Psoas muscle (tissue), 8 donors: ENCODE results near the gene ENTR1. TPM values are rescaled to one million over a fixed set of nuclear protein-coding genes. Genes with fewer than 3 reads are reported as not detected.

ENCODE experiments used
- ATAC-seq, 4 donors: fragments of 200-7000 bp; cut with Tn5 transposase; one replicate each; pipeline ENCODE4 v1.9.1; 2020; ENCODE audit warnings: moderate library complexity in 3 of 4, mild to moderate bottlenecking in 2 of 4
- DNase-seq, 2 donors: peaks; one replicate each; pipeline ENCODE4 v3.0.0-alpha.2; 2020
- H3K27ac ChIP-seq: fragments of 200-600 bp; one replicate; pipeline ENCODE4 v1.8.0; 2022
- H3K27me3 ChIP-seq, 3 donors: fragments of 200-600 bp in 1 of 3; one replicate each; pipeline versions ENCODE4 v1.6.1 to v1.8.0; 2013 to 2022; ENCODE audit warnings: low read length in 2 of 3, mild to moderate bottlenecking in 2 of 3, moderate library complexity in 1 of 3; ENCODE audit not compliant: insufficient read depth in 3 of 3
- H3K36me3 ChIP-seq, 2 donors: fragments of 200-600 bp in 1 of 2; one replicate each; pipeline versions ENCODE4 v1.6.1 to v1.8.0; 2013 to 2022; ENCODE audit warnings: low read depth in 1 of 2, mild to moderate bottlenecking in 1 of 2, moderate library complexity in 1 of 2; ENCODE audit not compliant: insufficient read depth in 1 of 2
- H3K4me1 ChIP-seq: fragments of 200-600 bp; one replicate; pipeline ENCODE4 v1.8.0; 2022
- H3K4me3 ChIP-seq: fragments of 200-600 bp; one replicate; pipeline ENCODE4 v1.8.0; 2022; ENCODE audit warnings: mild to moderate bottlenecking
- H3K9me3 ChIP-seq: fragments of 200-600 bp; one replicate; pipeline ENCODE4 v1.8.0; 2022
- CTCF ChIP-seq: fragments of 200-600 bp; IDR thresholded peaks from one replicate; pipeline ENCODE4 v1.8.0; 2022; ENCODE audit warnings: antibody characterized with exemption
- WGBS, 3 donors: extraction: QIAGEN DNeasy Blood & Tissue Kit; methylation state at CpG; one replicate each; pipeline versions ENCODE4 v1.1.6 to v1.1.7; 2013; 5-methylcytosine and 5-hydroxymethylcytosine counted together
- intact Hi-C, 2 donors: fragments of 100-400 bp; cut with DNase I; formaldehyde crosslinking; loops; one replicate each; pipeline versions ENCODE4 v1.11.0 to v1.14.2; 2022
- polyA plus RNA-seq, 3 donors: library from polyadenylated mRNA; stranded (reverse); fragments of 200-250 nt; gene quantifications; one replicate each; pipeline ENCODE4 v1.2.3, GENCODE V29; 2013
- total RNA-seq, 4 donors: library from RNA; stranded (reverse); fragmentation: NEBNext Ultra II Directional in 2 of 4; extraction: Animal tissue kit (Norgen Biotek cat#: 25700) in 2 of 4; gene quantifications; one replicate each; pipeline versions ENCODE4 v1.2.1 to v1.2.4, GENCODE V29; 2021 to 2023
- donor health status: healthy with polysubstance abuse.
- donor health status: DM: no; HTN: no; CAD: no; lungs with moderate emphysema.
- donor health status: Bipolar disorder and iron deficiency.
- donor health status: healthy.
- donor health status: DM: yes; HTN: yes; CAD: no.
- donor health status: DM: no; HTN: no; CAD: no.
- donor health status: DM: no; HTN: no; CAD: no.
- donor health status: DM: yes; HTN: yes; CAD: no.

ENTR1 gene
- total and polyA plus RNA-seq, 7 donors = 16.0 to 53.0 (median 34.2) TPM

- Histone ChIP-seq H3K27me3 (no peaks in the 10 kb centered on the region), H3K9me3 (no peaks in the 10 kb centered on the region), H3K4me3 (no peak overlapping the region), H3K36me3 (peaks cover 7 to 78% of the 10 kb centered on the region in 2 donors), H3K4me1 (peaks cover 9% of the 10 kb centered on the region), H3K27ac (no peak overlapping the region)
- TF ChIP-seq CTCF = no peak
- ATAC-seq (no peak), DNase-seq (no peak)
- 92 to 93% (median 93%) methylated on average over 14 to 15 of the region's 15 CpGs for WGBS, 3 donors
- intact Hi-C loops = loop anchor here in 1 of 2 donors (5.0 kb wide), 1 partner anchor 34 kb away; no protein-coding TSS in a partner anchor
Measured at GRCh38 chr9:136443087-136443486, 32.7 kb upstream of the ENTR1 start.

GRCh38 chr9:136442265-136442664 is 31.9 kb upstream of the ENTR1 start:
- intact Hi-C loops = loop anchor here in 1 of 2 donors (5.0 kb wide), 1 partner anchor 35 kb away; no protein-coding TSS in a partner anchor
- DNase-seq = no peak
- Histone ChIP-seq H3K27ac (no peak overlapping the region), H3K9me3 (no peaks in the 10 kb centered on the region), H3K4me1 (peaks cover 18% of the 10 kb centered on the region), H3K36me3 (peaks cover 7 to 70% of the 10 kb centered on the region in 2 donors), H3K27me3 (no peaks in the 10 kb centered on the region), H3K4me3 (no peak overlapping the region)
- WGBS, 3 donors = 80 to 83% (median 80%) methylated on average over 5 of the region's 5 CpGs
- no peak for TF ChIP-seq CTCF
- no peak for ATAC-seq

- no peaks in the 10 kb centered on the region for H3K27me3 ChIP-seq
- TF ChIP-seq CTCF = no peak
- H3K36me3 ChIP-seq = peaks cover 3 to 67% of the 10 kb centered on the region in 2 donors
- H3K4me1 ChIP-seq = peaks cover 23% of the 10 kb centered on the region
- ATAC-seq (no peak), DNase-seq (no peak)
- no peak overlapping the region for H3K27ac ChIP-seq
- 71 to 78% (median 71%) methylated on average over 17 of the region's 17 CpGs for WGBS, 3 donors
- intact Hi-C loops = loop anchor here in 1 of 2 donors (5.0 kb wide), 1 partner anchor 36 kb away; no protein-coding TSS in a partner anchor
- H3K4me3 ChIP-seq = no peak overlapping the region
- H3K9me3 ChIP-seq = no peaks in the 10 kb centered on the region
Measured at GRCh38 chr9:136441681-136442245, 31.3 kb upstream of the ENTR1 start.

- Histone ChIP-seq H3K4me1 (peaks cover 26% of the 10 kb centered on the region), H3K27ac (no peak overlapping the region)
- no peak for DNase-seq
Measured at GRCh38 chr9:136441191-136441680, 30.8 kb upstream of the ENTR1 start.

More at GRCh38 chr9:136441191-136441680, 30.8 kb upstream of the ENTR1 start:
- H3K27me3 ChIP-seq = no peaks in the 10 kb centered on the region
- H3K4me3 ChIP-seq = no peak overlapping the region
- WGBS, 3 donors = 87 to 89% (median 88%) methylated on average over 15 of the region's 15 CpGs
- no peak for TF ChIP-seq CTCF
- intact Hi-C loops = loop anchor here in 1 of 2 donors (5.0 kb wide), 1 partner anchor 36 kb away; no protein-coding TSS in a partner anchor
- H3K36me3 ChIP-seq = peaks cover 0 to 64% of the 10 kb centered on the region in 2 donors
- no peaks in the 10 kb centered on the region for H3K9me3 ChIP-seq
- ATAC-seq = no peak
